Effector memory CD4-positive, alpha-beta T cell (primary cell): Measurements from ENCODE around the gene EFCAB12.
"Not testable (repeated sequence)": the region's sequence is repeated elsewhere in the genome, so short reads cannot be mapped to it uniquely, and the experiment has no call there.

ENCODE experiments used
- DNase-seq, 3 donors: peaks; one replicate each; pipeline ENCODE4 v3.0.0-alpha.2; 2020
- H3K27ac ChIP-seq: 2 replicates; pipeline ENCODE4 v1.7.0; 2013; ENCODE audit warnings: mild to moderate bottlenecking, low read length, moderate library complexity; ENCODE audit not compliant: insufficient read depth, poor library complexity, severe bottlenecking
- H3K27me3 ChIP-seq: replicated peaks from 2 replicates; pipeline ENCODE4 v1.7.0; 2013; ENCODE audit warnings: mild to moderate bottlenecking, low read length; ENCODE audit not compliant: insufficient read depth, control insufficient read depth, poor library complexity, severe bottlenecking
- H3K36me3 ChIP-seq: 2 replicates; pipeline ENCODE4 v1.7.0; 2013; ENCODE audit warnings: mild to moderate bottlenecking, low read length, moderate library complexity; ENCODE audit not compliant: control insufficient read depth, insufficient read depth
- H3K4me1 ChIP-seq: 2 replicates; pipeline ENCODE4 v1.7.0; 2013; ENCODE audit warnings: low read length, mild to moderate bottlenecking; ENCODE audit not compliant: control insufficient read depth, insufficient read depth, poor library complexity, severe bottlenecking
- H3K4me3 ChIP-seq: 2 replicates; pipeline ENCODE4 v1.7.0; 2013; ENCODE audit warnings: low read length, low read depth, mild to moderate bottlenecking; ENCODE audit not compliant: insufficient read depth, poor library complexity, severe bottlenecking
- H3K9me3 ChIP-seq: 2 replicates; pipeline ENCODE4 v1.7.0; 2013; ENCODE audit warnings: mild to moderate bottlenecking, low read length, moderate library complexity; ENCODE audit not compliant: control insufficient read depth

Gene EFCAB12

DNA sequence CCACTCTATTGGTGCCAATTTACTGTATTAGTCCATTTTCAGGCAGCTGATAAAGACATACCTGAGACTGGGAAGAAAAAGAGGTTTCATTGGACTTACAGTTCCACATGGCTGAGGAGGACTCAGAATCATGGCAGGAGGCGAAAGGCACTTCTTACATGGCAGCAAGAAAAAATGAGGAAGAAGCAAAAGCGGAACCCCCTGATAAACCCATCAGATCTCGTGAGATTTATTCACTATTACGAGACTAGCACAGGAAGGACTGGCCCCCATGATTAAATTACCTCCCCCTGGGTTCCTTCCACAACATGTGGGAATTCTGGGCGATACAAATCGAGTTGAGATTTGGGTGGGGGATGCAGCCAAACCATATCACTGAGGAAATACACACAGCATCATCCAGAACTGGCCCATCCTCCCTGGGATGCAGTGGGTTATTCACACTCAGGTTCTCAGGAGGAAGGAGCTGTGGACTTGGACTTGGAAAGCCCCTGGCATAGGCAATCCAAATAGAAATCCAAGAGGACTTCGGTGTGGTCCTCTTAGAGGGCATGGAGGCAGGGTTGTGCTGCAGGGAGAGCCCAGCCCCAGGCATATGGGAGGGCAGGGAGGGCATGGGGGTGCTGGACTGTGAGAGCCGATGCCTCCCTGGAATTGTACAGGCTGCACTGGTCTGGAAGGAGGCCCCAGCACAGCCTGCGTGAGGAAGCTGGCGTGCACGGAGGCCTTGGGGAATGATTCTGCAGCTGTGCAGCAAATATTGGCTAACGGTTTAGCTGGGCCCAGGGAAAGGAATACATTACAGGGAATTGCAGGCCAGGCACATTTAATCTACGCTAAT is 62.9 kb downstream of the EFCAB12 start:
- no peaks in the 10 kb centered on the region for H3K4me1 ChIP-seq
- DNase-seq = no peak
- H3K36me3 ChIP-seq = no peaks in the 10 kb centered on the region
- H3K27me3 ChIP-seq = no peaks in the 10 kb centered on the region
- H3K27ac ChIP-seq = no peak overlapping the region
- H3K9me3 ChIP-seq = no peaks in the 10 kb centered on the region
- H3K4me3 ChIP-seq = no peak overlapping the region

DNA sequence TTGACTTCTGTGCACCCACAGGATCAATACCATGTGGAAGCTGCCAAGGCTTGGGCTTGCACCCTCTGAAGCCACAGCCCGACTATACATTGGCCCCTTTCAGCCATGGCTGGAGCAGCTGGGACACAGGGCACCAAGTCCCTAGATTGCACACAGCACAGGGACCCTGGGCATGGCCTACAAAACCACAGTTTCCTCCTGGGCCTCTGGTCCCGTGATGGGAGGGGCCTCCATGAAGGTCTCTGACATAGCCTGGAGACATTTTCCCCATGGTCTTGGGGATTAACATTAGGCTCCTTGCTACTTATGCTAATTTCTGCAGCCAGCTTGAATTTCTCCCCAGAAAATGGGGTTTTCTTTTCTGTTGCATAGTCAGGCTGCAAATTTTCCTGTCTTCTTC is 63.6 kb downstream of the EFCAB12 start:
- not testable (repeated sequence) for H3K27me3 ChIP-seq, H3K4me3 ChIP-seq, H3K4me1 ChIP-seq, H3K36me3 ChIP-seq, H3K9me3 ChIP-seq, H3K27ac ChIP-seq, DNase-seq

DNA sequence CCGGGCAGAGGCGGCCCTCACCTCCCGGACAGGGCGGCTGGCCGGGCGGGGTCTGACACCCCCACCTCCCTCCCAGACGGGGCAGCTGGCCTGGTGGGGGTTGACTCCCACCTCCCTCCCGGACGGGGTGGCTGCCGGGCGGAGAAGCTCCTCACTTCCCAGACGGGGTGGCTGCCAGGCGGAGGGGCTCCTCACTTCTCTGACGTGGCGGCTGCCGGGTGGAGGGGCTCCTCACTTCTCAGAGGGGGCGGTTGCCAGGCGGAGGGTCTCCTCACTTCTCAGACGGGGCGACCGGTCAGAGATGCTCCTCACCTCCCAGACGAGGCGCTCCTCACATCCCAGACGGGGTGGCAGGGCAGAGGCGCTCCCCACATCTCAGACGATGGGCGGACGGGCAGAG is 65.1 kb downstream of the EFCAB12 start:
- not testable (repeated sequence) for H3K27me3 ChIP-seq, H3K9me3 ChIP-seq, DNase-seq, H3K4me1 ChIP-seq, H3K36me3 ChIP-seq, H3K4me3 ChIP-seq, H3K27ac ChIP-seq

DNA sequence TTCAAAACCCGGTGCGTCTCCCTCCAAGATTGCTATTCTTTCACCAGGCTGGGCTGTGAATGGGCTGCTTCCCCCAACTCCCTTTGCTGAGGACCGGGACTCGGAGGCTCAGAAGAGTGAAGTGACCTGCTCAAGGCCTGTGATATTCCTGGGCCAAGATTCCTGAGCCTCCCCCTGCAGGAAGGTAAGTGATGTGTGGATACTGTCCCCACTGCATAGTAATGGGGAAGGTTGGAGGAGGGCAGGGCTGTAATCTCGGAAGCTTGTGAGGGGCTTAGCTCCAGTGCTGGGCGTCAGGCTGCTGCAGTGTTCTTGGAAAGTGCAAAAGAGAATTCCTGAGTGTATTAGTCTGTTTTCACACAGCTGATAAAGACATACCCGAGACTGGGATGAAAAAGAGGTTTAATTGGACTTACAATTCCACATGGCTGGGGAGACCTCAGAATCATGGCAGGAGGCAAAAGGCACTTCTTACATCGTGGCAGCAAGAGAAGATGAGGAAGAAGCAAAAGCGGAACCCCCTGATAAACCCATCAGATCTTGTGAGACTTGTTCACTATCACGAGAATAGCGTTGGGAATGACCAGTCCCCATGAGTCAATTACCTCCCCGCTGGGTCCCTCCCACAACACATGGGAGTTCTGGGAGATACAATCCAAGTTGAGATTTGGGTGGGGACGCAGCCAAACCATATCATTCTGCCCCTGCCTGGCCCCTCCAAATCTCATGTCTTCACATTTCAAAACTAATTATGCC is 67.6 kb downstream of the EFCAB12 start:
- H3K4me3 ChIP-seq = no peak overlapping the region
- no peak for DNase-seq
- H3K9me3 ChIP-seq = no peaks in the 10 kb centered on the region
- no peaks in the 10 kb centered on the region for H3K27me3 ChIP-seq
- H3K4me1 ChIP-seq = no peaks in the 10 kb centered on the region
- no peaks in the 10 kb centered on the region for H3K36me3 ChIP-seq
- H3K27ac ChIP-seq = no peak overlapping the region

DNA sequence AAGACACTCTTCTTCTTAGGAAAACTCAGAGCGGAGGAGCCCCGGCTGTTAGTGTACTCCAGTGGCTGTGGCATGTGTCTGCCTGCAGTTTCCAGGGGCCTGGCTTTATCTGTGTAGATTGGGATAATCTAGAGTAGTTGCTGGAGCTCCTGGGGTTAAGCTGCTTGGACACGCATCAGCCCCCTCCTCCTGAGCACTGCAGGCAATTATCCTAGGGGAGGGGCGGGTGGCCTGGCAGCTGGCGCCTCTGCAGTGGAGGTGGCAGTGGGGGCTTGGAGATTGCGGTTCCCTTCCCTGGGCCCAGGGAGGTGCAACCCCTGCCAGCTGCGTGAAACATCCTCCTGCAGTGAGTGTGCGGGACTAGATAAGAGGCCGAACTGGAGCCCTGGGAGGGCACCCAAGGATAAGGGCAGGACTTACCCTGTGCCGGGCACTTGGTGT is 68.2 kb downstream of the EFCAB12 start:
- Histone ChIP-seq H3K4me3 (no peak overlapping the region), H3K27ac (no peak overlapping the region), H3K36me3 (no peaks in the 10 kb centered on the region), H3K27me3 (no peaks in the 10 kb centered on the region), H3K4me1 (no peaks in the 10 kb centered on the region), H3K9me3 (no peaks in the 10 kb centered on the region)
- DNase-seq = no peak

DNA sequence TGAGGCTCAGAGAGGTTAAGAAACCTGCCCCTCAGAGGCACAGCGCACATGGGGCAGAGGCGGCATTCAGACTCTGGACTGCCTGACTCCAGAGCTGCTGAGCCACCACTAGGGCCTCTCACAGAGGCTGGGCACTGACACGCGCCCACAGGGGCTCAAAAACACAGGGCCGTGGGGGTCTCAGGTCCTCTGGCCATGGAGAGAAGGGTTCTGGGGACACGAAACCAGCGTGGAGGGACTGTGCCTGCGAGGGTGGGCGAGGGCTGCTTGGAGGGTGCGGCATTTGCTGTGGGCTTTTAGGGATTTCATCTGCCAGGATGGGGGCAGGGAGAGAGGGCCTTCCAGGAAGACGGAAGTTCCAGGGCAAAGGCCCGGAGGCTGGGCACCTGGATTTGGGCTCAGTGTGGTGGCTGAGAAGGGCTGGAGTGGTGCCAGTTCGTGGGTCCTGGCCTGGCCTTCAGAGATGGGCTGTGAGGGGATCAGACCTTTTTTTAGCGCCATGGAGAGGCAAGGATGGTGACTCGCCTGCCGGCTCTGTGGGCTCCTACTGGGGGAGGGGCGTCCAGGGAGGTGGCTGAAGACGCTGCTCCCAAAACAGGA is 69.6 kb downstream of the EFCAB12 start:
- H3K27me3 ChIP-seq = no peaks in the 10 kb centered on the region
- no peak overlapping the region for H3K4me3 ChIP-seq
- no peak overlapping the region for H3K27ac ChIP-seq
- no peak for DNase-seq
- no peaks in the 10 kb centered on the region for H3K4me1 ChIP-seq
- no peaks in the 10 kb centered on the region for H3K9me3 ChIP-seq
- H3K36me3 ChIP-seq = no peaks in the 10 kb centered on the region

DNA sequence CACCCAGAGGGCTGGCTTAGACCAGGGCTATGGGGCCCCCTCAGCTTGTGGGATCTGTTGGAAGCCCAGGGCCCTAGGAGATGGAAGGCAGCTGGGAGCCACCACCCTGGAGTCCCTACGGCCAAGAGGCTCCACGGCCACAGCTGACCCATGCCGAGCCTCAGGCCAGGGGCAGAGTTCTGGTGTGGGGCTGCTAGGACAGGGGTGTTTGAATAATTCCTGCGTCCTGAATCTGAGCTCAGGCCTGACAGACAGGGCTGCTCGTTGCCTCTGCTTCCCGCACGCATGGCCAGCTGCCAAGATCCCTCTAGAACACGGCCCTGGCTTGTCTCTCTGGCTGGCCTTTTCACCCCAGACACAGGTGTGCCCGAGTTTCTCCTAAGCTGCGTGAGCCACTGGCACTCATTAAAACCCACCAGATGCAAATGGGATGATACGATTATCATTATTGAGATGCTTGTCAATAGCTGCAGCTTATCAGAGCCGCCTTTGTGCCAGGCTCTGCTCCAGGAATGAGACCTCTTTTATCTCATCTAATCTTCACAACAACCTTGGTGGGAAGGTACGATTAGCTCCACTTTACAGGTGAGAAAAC is 70.2 kb downstream of the EFCAB12 start:
- Histone ChIP-seq H3K27me3 (no peaks in the 10 kb centered on the region), H3K9me3 (no peaks in the 10 kb centered on the region), H3K36me3 (no peaks in the 10 kb centered on the region), H3K27ac (no peak overlapping the region), H3K4me3 (no peak overlapping the region), H3K4me1 (no peaks in the 10 kb centered on the region)
- no peak for DNase-seq

DNA sequence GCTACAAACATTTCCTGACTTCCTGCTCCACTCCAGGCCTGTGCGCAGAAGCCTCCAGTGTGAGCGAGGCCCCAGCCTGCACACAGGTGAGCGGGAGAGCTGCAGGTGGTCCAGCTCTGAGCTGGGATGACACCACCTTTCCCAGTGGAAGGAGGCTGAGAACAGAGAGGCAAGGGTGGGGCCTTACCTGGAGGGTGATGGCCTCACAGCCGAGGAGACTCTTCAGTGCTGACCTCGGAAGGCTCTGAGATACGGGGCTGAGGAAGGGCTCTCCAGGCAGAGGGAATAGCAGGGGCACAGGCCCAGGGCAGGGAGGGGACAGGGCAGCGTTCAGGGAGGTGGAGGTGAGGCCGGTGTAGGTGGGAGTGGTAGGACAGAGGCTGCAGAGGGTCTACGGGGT is 70.8 kb downstream of the EFCAB12 start:
- Histone ChIP-seq H3K27ac (no peak overlapping the region), H3K4me3 (no peak overlapping the region), H3K27me3 (no peaks in the 10 kb centered on the region), H3K9me3 (no peaks in the 10 kb centered on the region), H3K36me3 (no peaks in the 10 kb centered on the region), H3K4me1 (no peaks in the 10 kb centered on the region)
- no peak for DNase-seq

DNA sequence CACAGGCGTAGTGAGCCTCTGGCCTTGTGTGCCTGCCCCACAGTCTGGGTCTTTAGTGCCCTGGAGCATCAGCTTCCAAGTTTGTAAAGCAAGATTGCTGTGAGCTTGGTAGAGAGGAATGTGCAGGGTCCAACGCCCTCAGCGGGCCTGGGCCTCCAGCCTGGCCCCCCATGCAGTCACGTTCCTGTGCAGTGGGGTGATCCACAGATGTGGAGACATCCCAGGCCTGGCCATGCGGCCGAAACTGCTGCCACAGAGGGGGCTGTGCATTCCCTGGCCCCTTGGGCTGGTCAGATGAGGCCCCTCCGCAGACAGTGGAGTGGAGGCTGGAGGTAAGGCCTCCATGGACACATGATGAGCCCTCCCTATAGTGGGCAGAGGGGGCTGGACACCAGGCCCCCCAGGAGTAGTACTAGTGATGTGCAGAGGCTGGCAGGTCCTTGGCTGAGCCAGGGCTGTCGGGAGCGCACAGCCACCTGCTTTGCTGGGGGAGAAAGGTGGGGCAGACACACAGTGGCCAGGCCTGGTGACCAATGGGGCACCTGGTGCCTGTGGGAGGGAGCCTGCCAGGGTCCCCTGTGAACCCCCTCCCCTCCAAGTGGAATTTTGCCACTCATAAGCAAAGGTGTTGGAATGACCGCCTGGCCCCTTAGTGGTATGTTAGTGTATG is 71.5 kb downstream of the EFCAB12 start:
- Histone ChIP-seq H3K4me3 (no peak overlapping the region), H3K27me3 (no peaks in the 10 kb centered on the region), H3K36me3 (no peaks in the 10 kb centered on the region), H3K9me3 (no peaks in the 10 kb centered on the region), H3K27ac (no peak overlapping the region), H3K4me1 (no peaks in the 10 kb centered on the region)
- no peak for DNase-seq
